Mesangial cell (primary cell): ENCODE measurements around the gene DYNC2H1. TPM values are rescaled to one million over a fixed set of nuclear protein-coding genes. Genes with fewer than 3 reads are reported as not detected.

Experiments used
- total RNA-seq: library from RNA; depleted of rRNA; stranded (reverse); fragments of >200 nt; gene quantifications from 2 replicates; pipeline ENCODE4 v1.2.3, GENCODE V29; 2015

DYNC2H1 gene, protein sequence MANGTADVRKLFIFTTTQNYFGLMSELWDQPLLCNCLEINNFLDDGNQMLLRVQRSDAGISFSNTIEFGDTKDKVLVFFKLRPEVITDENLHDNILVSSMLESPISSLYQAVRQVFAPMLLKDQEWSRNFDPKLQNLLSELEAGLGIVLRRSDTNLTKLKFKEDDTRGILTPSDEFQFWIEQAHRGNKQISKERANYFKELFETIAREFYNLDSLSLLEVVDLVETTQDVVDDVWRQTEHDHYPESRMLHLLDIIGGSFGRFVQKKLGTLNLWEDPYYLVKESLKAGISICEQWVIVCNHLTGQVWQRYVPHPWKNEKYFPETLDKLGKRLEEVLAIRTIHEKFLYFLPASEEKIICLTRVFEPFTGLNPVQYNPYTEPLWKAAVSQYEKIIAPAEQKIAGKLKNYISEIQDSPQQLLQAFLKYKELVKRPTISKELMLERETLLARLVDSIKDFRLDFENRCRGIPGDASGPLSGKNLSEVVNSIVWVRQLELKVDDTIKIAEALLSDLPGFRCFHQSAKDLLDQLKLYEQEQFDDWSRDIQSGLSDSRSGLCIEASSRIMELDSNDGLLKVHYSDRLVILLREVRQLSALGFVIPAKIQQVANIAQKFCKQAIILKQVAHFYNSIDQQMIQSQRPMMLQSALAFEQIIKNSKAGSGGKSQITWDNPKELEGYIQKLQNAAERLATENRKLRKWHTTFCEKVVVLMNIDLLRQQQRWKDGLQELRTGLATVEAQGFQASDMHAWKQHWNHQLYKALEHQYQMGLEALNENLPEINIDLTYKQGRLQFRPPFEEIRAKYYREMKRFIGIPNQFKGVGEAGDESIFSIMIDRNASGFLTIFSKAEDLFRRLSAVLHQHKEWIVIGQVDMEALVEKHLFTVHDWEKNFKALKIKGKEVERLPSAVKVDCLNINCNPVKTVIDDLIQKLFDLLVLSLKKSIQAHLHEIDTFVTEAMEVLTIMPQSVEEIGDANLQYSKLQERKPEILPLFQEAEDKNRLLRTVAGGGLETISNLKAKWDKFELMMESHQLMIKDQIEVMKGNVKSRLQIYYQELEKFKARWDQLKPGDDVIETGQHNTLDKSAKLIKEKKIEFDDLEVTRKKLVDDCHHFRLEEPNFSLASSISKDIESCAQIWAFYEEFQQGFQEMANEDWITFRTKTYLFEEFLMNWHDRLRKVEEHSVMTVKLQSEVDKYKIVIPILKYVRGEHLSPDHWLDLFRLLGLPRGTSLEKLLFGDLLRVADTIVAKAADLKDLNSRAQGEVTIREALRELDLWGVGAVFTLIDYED (N-terminal part only)
- 8.1 and 14.3 TPM in 2 replicates for total RNA-seq

DNA sequence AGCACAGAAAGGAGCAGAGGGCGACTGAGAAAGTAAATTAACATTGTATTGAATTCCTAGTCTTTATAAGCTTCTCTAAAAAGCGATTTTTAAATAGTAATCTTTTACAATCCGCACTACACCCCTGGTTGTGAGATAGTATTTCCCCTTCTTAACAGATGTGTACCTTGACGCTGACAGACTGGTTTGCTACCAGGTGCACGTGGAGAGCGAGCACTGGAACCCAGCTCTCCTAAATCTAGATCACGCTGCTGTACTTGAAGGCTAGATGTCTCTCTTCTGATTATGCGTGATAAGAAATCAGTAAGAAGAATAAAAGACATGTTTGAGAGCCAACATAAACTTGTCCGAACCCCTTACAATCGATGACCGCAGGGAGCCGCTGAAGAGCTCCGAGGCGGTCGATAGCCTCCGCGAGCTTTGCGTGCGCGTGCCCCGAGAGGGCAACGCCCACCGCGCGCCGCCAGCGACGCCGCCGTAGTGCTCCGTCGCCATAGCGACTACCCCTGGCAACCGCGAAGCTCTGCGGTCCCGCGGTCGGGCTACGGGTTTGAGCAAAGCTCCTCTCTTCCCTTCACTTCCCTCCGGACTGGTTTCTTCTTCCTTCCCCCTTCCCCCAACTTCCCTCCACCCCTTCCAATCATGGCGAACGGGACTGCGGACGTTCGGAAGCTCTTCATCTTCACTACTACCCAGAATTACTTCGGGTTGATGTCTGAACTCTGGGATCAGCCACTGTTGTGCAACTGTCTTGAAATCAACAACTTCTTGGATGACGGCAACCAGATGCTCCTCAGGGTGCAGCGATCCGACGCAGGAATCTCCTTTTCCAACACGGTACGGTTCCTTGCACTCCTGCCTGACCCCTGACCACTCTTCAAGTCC, at the start of gene DYNC2H1:
Gene DYNC2H1 (plus strand): TSS at position 494 of the 885 bp plus-strand sequence. CDS start 149 bp downstream, at position 643.

DNA sequence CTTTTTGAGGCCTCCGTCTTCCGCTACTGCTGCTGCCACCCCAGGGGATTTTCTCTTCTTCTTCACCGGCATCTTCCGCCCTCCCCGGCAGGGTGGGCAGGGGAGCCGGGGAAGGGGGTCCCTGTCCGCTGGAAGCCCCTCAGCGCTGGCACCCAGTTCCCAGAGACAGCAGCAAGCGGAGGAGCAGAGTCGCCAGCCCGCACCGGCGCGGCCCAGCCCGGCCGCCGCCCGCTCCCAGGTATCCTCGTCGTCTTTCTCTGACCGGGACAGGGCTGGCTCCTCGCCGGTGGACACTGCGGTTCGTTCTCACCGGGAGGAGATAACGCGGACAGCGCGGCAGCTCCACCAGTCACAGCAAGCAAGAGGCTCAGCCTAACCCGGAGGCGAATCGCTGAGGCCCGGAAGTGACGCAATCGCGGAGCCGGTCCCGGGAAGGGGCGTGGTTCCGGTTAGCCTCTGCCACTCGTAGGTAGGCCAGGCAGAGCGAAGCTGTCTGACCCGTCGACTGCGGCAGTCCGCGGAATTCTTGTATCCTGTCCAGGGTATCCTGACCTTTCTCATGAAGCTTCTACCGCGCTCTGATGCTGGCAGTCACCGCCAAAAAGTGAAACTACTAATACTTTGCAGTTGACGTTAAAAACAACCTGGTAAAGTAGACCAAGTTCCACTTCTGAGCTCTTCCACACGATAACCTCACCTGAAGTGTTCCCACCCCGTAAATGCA, 17.3 kb upstream of the DYNC2H1 start, which contains the start of gene DCUN1D5:
Gene DCUN1D5 (minus strand): TSS at position 360 of the 724 bp plus-strand sequence. CDS start 288 bp downstream, at position 72.

Other genes starting within 250 kb of the DYNC2H1 start
- gene MMP12, start 234.4 kb upstream of the DYNC2H1 start, total RNA-seq = not detected in 2 replicates
- gene MMP13, start 153.7 kb upstream of the DYNC2H1 start, total RNA-seq = 0.33 and 4.1 TPM in 2 replicates
- gene DCUN1D5, start 17.3 kb upstream of the DYNC2H1 start, total RNA-seq = 68.5 and 106 TPM in 2 replicates